Measurements from ENCODE around the gene GSN. TPM values are rescaled to one million over a fixed set of nuclear protein-coding genes. Genes with fewer than 3 reads are reported as not detected.
A peak's percentile ranks its signal among the peaks of the same experiment; 100 is the strongest.

The GSN gene
- total RNA-seq, 3 donors from 2014 or later: 1,290 to 13,922 (median 1,437) TPM

DNA sequence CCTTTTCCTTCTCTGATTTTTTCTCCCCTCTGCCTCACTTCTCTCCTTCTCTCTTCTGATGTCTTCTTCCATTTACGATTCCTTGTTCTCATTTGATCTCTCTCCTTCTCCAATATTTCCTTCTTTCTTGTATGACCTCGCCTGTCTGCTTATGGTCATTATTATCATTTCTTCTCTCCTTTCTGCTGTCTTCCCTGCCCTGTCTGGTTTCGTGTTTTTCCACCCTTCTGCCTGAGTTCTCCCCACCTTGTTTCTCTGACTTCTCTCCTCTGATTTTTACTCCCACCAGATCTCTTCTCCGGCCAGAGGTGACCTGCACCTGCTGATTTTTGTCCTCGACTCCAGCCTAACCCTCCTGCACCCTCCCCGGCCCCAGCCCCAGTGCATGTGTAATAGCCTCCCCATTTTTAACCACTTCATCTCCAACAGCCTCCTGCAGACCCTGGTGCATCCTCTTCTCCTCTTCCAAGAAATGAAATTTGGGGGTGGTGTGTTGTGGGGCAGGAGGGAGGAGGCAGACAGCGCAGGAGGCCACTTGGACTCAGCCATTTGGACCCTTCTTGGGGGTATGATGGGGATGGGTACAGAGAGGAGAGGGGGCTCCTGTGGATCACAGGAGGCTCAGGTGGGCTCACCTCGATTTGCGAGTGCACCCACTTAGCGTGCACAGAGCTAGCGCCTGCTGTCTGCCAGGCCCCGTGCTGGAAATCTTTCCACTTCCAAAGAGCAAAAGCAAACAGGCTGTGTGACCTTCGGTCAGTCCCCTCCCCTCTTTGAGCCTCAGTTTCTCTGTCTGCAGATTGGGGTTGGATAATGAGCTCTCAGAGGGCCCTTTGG is 32.5 kb downstream of the GSN start:
- H3K27ac ChIP-seq: peak overlapping the region; percentile 94 to 98
- no peak for TF ChIP-seq POLR2AphosphoS5 (IDR thresholded peaks at IDR 0.05)
- TF ChIP-seq POLR2A (IDR thresholded peaks at IDR 0.05): peak; percentile 20
- peak overlapping the region; percentile 62 to 78 (median 66) for H3K4me3 ChIP-seq
- intact Hi-C loops (cut with DNase I; ENCODE audit: low total_unique reads): no loop called here
- no peaks in the 10 kb centered on the region for H3K9me3 ChIP-seq
- H3K27me3 ChIP-seq: no peaks in the 10 kb centered on the region
- no peaks in the 10 kb centered on the region for H3K36me3 ChIP-seq
- peak in 1 of 2 donors; percentile 41 for DNase-seq (ENCODE audit: low spot score in 2 of 2)
- peaks cover 20 to 37% of the 10 kb centered on the region in 2 donors for H3K4me1 ChIP-seq

GRCh38 chr9:121301881-121302286 is 33.9 kb downstream of the GSN start:
- intact Hi-C loops (cut with DNase I; ENCODE audit: low total_unique reads): no loop called here
- peak in 1 of 2 donors; percentile 37 for DNase-seq (ENCODE audit: low spot score in 2 of 2)
- Histone ChIP-seq H3K27ac (peak overlapping the region; percentile 49 to 89), H3K4me3 (peak overlapping the region; percentile 49 to 66 (median 62)), H3K9me3 (no peaks in the 10 kb centered on the region), H3K36me3 (no peaks in the 10 kb centered on the region), H3K27me3 (no peaks in the 10 kb centered on the region), H3K4me1 (peaks cover 14 to 35% of the 10 kb centered on the region in 2 donors)
- no peak for TF ChIP-seq POLR2AphosphoS5 (IDR thresholded peaks at IDR 0.05)
- no peak for TF ChIP-seq POLR2A (IDR thresholded peaks at IDR 0.05)
- TF ChIP-seq CTCF (IDR thresholded peaks at IDR 0.05): no peak

- no peaks in the 10 kb centered on the region for H3K27me3 ChIP-seq
- DNase-seq (ENCODE audit: low spot score in 2 of 2): no peak
- intact Hi-C loops (cut with DNase I; ENCODE audit: low total_unique reads): no loop called here
- peak overlapping the region; percentile 49 to 89 for H3K27ac ChIP-seq
- TF ChIP-seq CTCF (IDR thresholded peaks at IDR 0.05) (no peak), POLR2AphosphoS5 (IDR thresholded peaks at IDR 0.05) (no peak), POLR2A (IDR thresholded peaks at IDR 0.05) (no peak)
- H3K9me3 ChIP-seq: no peaks in the 10 kb centered on the region
- peak overlapping the region; percentile 49 to 66 (median 62) for H3K4me3 ChIP-seq
- no peaks in the 10 kb centered on the region for H3K36me3 ChIP-seq
- H3K4me1 ChIP-seq: peaks cover 14 to 33% of the 10 kb centered on the region in 2 donors
Observed at GRCh38 chr9:121302341-121302740, 34.4 kb downstream of the GSN start.

- H3K36me3 ChIP-seq: no peaks in the 10 kb centered on the region
- intact Hi-C loops (cut with DNase I; ENCODE audit: low total_unique reads): no loop called here
- H3K27ac ChIP-seq: peak overlapping the region; percentile 49 to 89
- no peaks in the 10 kb centered on the region for H3K27me3 ChIP-seq
- H3K4me3 ChIP-seq: peak overlapping the region; percentile 49 to 66 (median 62)
- H3K9me3 ChIP-seq: no peaks in the 10 kb centered on the region
- peaks cover 12 to 29% of the 10 kb centered on the region in 2 donors for H3K4me1 ChIP-seq
- TF ChIP-seq POLR2A (IDR thresholded peaks at IDR 0.05): no peak
- no peak for TF ChIP-seq CTCF (IDR thresholded peaks at IDR 0.05)
- no peak for TF ChIP-seq POLR2AphosphoS5 (IDR thresholded peaks at IDR 0.05)
- DNase-seq (ENCODE audit: low spot score in 2 of 2): no peak
Observed at GRCh38 chr9:121302786-121303185, 34.8 kb downstream of the GSN start.

GRCh38 chr9:121303456-121304451 is 35.8 kb downstream of the GSN start:
- Histone ChIP-seq H3K4me3 (peak overlapping the region; percentile 3 to 62 (median 49)), H3K27me3 (no peaks in the 10 kb centered on the region), H3K9me3 (no peaks in the 10 kb centered on the region), H3K27ac (peak overlapping the region; percentile 49 to 89), H3K4me1 (peaks cover 8 to 24% of the 10 kb centered on the region in 2 donors), H3K36me3 (no peaks in the 10 kb centered on the region)
- intact Hi-C loops (cut with DNase I; ENCODE audit: low total_unique reads): no loop called here
- TF ChIP-seq POLR2A (IDR thresholded peaks at IDR 0.05) (no peak), POLR2AphosphoS5 (IDR thresholded peaks at IDR 0.05) (no peak), CTCF (IDR thresholded peaks at IDR 0.05) (no peak)
- DNase-seq (ENCODE audit: low spot score in 2 of 2): no peak

Measured in breast epithelium (tissue), 4 donors.